ENCODE measurements around the gene DNAL4. TPM values are rescaled to one million over a fixed set of nuclear protein-coding genes. Genes with fewer than 3 reads are reported as not detected.

DNAL4 gene
- polyA plus RNA-seq, 1 experiment = 29.9 TPM

DNA sequence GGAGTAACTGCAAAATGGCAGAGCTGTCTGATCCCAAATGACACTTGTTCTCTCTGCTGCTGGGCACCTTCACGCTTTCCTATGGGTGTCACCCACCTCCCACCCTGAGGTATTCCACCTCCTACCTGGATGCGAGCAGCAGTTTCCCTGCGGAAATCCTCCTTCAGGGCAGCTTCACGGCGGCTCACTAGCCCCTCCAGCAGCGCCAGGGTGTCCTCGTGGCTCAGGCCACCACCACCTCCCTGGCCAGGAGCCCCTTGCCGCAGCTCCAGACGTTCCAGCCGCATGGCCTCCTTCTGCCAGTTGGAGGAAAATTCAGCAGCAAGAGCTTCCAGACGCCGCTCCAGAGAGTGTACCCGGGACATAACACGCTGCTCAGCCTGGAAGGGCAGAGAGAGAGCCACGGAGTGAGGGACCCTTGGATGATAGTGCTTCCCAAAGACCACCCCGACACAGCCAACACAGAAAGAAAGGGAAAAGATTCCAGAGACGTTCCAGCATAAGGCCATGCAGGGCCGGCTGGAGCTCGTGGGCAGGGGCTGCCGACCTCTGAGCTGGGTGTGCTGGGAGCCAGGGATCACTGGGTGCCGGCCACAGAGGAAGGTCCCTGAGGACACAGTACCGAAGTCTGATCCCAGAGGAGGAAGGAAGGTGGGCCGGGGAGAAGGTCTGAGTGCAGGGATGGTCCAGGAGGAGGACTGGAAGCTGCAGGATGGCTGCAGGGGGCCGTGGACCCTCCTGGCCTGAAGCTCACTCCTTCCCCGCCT, 51.6 kb downstream of the DNAL4 start:
- POLR2A ChIA-PET = no interaction called here
- TF ChIP-seq, protein P1, sequence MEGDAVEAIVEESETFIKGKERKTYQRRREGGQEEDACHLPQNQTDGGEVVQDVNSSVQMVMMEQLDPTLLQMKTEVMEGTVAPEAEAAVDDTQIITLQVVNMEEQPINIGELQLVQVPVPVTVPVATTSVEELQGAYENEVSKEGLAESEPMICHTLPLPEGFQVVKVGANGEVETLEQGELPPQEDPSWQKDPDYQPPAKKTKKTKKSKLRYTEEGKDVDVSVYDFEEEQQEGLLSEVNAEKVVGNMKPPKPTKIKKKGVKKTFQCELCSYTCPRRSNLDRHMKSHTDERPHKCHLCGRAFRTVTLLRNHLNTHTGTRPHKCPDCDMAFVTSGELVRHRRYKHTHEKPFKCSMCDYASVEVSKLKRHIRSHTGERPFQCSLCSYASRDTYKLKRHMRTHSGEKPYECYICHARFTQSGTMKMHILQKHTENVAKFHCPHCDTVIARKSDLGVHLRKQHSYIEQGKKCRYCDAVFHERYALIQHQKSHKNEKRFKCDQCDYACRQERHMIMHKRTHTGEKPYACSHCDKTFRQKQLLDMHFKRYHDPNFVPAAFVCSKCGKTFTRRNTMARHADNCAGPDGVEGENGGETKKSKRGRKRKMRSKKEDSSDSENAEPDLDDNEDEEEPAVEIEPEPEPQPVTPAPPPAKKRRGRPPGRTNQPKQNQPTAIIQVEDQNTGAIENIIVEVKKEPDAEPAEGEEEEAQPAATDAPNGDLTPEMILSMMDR (IDR thresholded peaks at IDR 0.05; ENCODE audit: insufficient read depth, low read depth, low read length) = no peak
- CTCF ChIA-PET = interaction anchor here (0.6 to 3.1 kb wide), 4 partner anchors 8 to 914 kb away, joined by 3 to 9 read pairs (median 6); no protein-coding TSS in a partner anchor
- DNase-seq (ENCODE audit: low read depth) = no peak
- peaks cover 39% of the 10 kb centered on the region for H3K36me3 ChIP-seq (ENCODE audit: control insufficient read depth, insufficient read depth, low read length)
- H3K4me3 ChIP-seq (ENCODE audit: low read depth, low read length) = no peak overlapping the region
- no peaks in the 10 kb centered on the region for H3K27me3 ChIP-seq (ENCODE audit: control insufficient read depth, insufficient read depth, low read length)

DNA sequence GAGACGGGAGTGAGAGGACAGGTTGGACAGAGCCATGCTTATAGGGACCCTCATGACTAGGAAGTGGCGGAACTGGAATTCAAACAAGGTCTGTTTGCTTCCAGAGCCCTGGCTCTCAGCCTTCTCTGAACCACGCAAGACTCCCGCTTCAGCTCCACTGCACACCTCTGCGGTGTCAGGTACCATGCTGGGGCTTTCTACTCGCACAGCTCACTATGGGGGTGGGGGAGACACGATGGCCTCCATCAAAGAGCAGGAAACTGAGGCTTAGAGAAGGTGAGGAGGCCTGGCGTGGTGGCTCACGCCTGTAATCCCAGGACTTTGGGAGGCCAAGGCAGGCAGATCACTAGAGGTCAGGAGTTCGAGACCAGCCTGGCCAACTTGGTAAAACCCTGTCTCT, 52.4 kb downstream of the DNAL4 start:
- no peaks in the 10 kb centered on the region for H3K27me3 ChIP-seq (ENCODE audit: control insufficient read depth, insufficient read depth, low read length)
- TF ChIP-seq, protein P1 (IDR thresholded peaks at IDR 0.05; ENCODE audit: insufficient read depth, low read depth, low read length) = no peak
- POLR2A ChIA-PET = no interaction called here
- no peak overlapping the region for H3K4me3 ChIP-seq (ENCODE audit: low read depth, low read length)
- no peak for DNase-seq (ENCODE audit: low read depth)
- H3K36me3 ChIP-seq (ENCODE audit: control insufficient read depth, insufficient read depth, low read length) = peaks cover 43% of the 10 kb centered on the region
- CTCF ChIA-PET = interaction anchor here (0.6 to 3.1 kb wide), 3 partner anchors 9 to 915 kb away, joined by 3 to 9 read pairs (median 4); no protein-coding TSS in a partner anchor

DNA sequence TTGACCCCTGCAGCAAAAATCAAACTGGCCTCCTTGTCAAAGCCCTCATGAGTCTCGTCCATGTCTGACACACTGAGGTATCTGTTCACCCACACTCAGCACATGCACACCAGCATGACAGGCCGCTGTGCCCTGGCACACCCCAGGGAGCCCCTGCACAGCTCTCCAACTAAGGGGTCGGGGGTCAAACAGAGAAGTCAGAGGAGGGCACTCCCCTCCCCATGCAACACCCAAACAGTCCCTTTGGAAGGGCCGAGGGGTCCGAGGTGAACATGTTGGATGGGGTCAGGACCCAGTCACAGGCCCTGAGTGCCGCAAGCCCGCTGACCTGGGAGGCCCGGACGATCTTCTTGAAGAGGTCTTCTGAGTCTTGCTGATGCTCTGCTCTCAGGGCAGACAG, 52.8 kb downstream of the DNAL4 start:
- H3K4me3 ChIP-seq (ENCODE audit: low read depth, low read length) = no peak overlapping the region
- peaks cover 43% of the 10 kb centered on the region for H3K36me3 ChIP-seq (ENCODE audit: control insufficient read depth, insufficient read depth, low read length)
- no peaks in the 10 kb centered on the region for H3K27me3 ChIP-seq (ENCODE audit: control insufficient read depth, insufficient read depth, low read length)
- CTCF ChIA-PET = interaction anchor here (1.3 to 3.1 kb wide), 3 partner anchors 9 to 28 kb away, joined by 3 to 9 read pairs (median 4); no protein-coding TSS in a partner anchor
- no peak for DNase-seq (ENCODE audit: low read depth)
- POLR2A ChIA-PET = no interaction called here
- TF ChIP-seq, protein P1 (IDR thresholded peaks at IDR 0.05; ENCODE audit: insufficient read depth, low read depth, low read length) = no peak

DNA sequence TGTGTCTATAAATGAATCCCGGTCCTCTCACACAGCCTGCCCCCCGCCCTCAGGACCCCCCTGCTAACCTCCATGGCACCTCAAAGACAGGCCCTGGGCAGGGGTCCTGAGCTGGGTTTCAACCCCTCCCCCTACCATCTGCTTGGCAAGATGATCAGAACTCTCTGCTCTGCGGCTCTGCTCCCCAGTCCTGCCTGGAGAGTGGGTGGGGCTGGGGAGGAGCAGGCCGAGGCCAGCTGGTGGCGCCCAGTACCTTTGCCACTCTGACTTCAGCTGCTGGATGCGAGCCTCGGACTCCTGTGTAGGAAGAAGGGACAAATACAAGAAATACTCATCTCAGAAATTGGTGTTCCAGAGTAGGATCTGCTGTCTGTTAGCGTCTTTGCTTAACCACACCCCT, 53.2 kb downstream of the DNAL4 start:
- ChIA-PET CTCF (interaction anchor here (1.1 to 1.6 kb wide), 3 partner anchors 10 to 28 kb away, joined by 3 to 4 read pairs (median 3); no protein-coding TSS in a partner anchor), POLR2A (no interaction called here)
- TF ChIP-seq, protein P1 (IDR thresholded peaks at IDR 0.05; ENCODE audit: insufficient read depth, low read depth, low read length) = no peak
- Histone ChIP-seq H3K36me3 (ENCODE audit: control insufficient read depth, insufficient read depth, low read length) (peaks cover 43% of the 10 kb centered on the region), H3K4me3 (ENCODE audit: low read depth, low read length) (no peak overlapping the region), H3K27me3 (ENCODE audit: control insufficient read depth, insufficient read depth, low read length) (no peaks in the 10 kb centered on the region)
- DNase-seq (ENCODE audit: low read depth) = no peak

DNA sequence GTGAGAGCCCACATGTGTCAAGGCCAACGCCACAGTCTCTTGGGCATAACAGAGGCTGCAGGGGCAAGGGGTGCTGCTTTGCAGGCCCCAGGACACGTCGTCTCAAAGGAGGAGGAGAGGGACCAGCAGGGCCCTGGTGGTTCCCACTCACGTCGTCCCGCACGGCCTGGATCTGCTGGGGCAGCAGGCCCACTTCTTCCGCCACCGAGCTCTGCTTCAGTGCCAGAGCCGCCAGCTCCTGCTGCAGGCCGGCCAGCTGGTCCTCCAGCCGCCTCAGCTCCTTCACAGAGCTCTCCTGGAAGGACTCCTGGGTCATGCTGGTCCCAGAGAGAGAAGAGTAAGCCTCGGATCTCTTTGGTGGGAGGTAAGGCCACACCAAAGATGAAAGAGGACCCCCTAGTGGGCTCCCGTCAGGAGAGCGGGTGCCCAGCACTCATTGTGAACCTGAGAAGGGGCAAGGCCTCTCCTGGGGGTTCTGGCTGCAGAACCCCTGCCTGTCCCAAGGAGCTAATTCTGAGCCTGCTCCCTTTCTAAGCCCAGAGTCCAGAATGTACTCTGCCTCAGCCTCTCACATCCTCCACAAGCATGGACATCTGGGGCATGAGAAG, 53.7 kb downstream of the DNAL4 start:
- ChIA-PET CTCF (interaction anchor here (1.1 to 1.6 kb wide), 3 partner anchors 11 to 29 kb away, joined by 3 to 4 read pairs (median 3); no protein-coding TSS in a partner anchor), POLR2A (no interaction called here)
- H3K27me3 ChIP-seq (ENCODE audit: control insufficient read depth, insufficient read depth, low read length) = no peaks in the 10 kb centered on the region
- H3K4me3 ChIP-seq (ENCODE audit: low read depth, low read length) = no peak overlapping the region
- no peak for DNase-seq (ENCODE audit: low read depth)
- TF ChIP-seq, protein P1 (IDR thresholded peaks at IDR 0.05; ENCODE audit: insufficient read depth, low read depth, low read length) = no peak
- H3K36me3 ChIP-seq (ENCODE audit: control insufficient read depth, insufficient read depth, low read length) = peaks cover 45% of the 10 kb centered on the region

All from BJ (cell line).